Fibroblast of pulmonary artery (primary cell): ENCODE measurements around the gene LENEP.
A peak's percentile ranks its signal among the peaks of the same experiment; 100 is the strongest.

Experiments
- DNase-seq: peaks from one replicate; pipeline ENCODE4 v3.0.0-alpha.2; 2010; ENCODE audit warnings: low read depth
- H3K4me3 ChIP-seq: replicated peaks from 2 replicates; pipeline ENCODE4 v1.5.1; 2011; ENCODE audit warnings: low read depth, mild to moderate bottlenecking, control low read depth, low read length, moderate library complexity
- CTCF ChIP-seq: IDR thresholded peaks from 2 replicates; pipeline ENCODE4 v1.5.1; 2011; ENCODE audit warnings: mild to moderate bottlenecking, control low read depth, low read length, inconsistent platforms; ENCODE audit errors: missing control alignments

Gene LENEP

GRCh38 chr1:154967331-154967950 is 25.9 kb upstream of the LENEP start:
- H3K4me3 ChIP-seq = peak overlapping the region; percentile 83
- TF ChIP-seq CTCF = no peak
- no peak for DNase-seq

GRCh38 chr1:154968731-154969130 is 24.7 kb upstream of the LENEP start:
- DNase-seq = no peak
- H3K4me3 ChIP-seq = peak overlapping the region; percentile 83
- TF ChIP-seq CTCF = no peak

- no peak for DNase-seq
- no peak for TF ChIP-seq CTCF
- H3K4me3 ChIP-seq = peak overlapping the region; percentile 83
Observed at GRCh38 chr1:154969246-154969645, 24.1 kb upstream of the LENEP start.

- TF ChIP-seq CTCF = no peak
- peak overlapping the region; percentile 83 for H3K4me3 ChIP-seq
- DNase-seq = no peak
Observed at GRCh38 chr1:154969860-154970452, 23.4 kb upstream of the LENEP start.

- peak; percentile 94 for DNase-seq
- peak within 1 kb of the TSS; percentile 83 for H3K4me3 ChIP-seq
- TF ChIP-seq CTCF = no peak
Observed at GRCh38 chr1:154970631-154971340, 22.6 kb upstream of the LENEP start, which contains the start of gene SHC1. TSS of gene SHC1 (minus strand) at chr1:154970747. CDS start at chr1:154970526, 221 bp downstream.

- TF ChIP-seq CTCF = no peak
- H3K4me3 ChIP-seq = peak overlapping the region; percentile 83
- peak; percentile 35 for DNase-seq
Observed at GRCh38 chr1:154971341-154971998, 21.9 kb upstream of the LENEP start.
